Neuron (in vitro differentiated cells): ENCODE data around the gene ITPK1.

Experiments used
- H2AFZ ChIP-seq: one replicate; pipeline ENCODE4 v1.6.1; 2013; ENCODE audit warnings: low read depth, mild to moderate bottlenecking, inconsistent platforms, low read length, moderate library complexity
- H3K27me3 ChIP-seq: one replicate; pipeline ENCODE4 v1.6.1; 2013; ENCODE audit warnings: low read length; ENCODE audit not compliant: insufficient read depth
- H3K36me3 ChIP-seq: one replicate; pipeline ENCODE4 v1.6.1; 2013; ENCODE audit warnings: low read length; ENCODE audit not compliant: insufficient read depth
- H3K4me1 ChIP-seq: one replicate; pipeline ENCODE4 v1.6.1; 2013; ENCODE audit warnings: low read length; ENCODE audit not compliant: insufficient read depth
- H3K4me3 ChIP-seq: 2 replicates; pipeline ENCODE4 v1.5.1; 2013; ENCODE audit warnings: mild to moderate bottlenecking, low read length, moderate library complexity
- H3K9me3 ChIP-seq: one replicate; pipeline ENCODE4 v1.6.1; 2013; ENCODE audit warnings: low read length

Gene ITPK1

GRCh38 chr14:93023039-93023438 lies 92.7 kb downstream of the ITPK1 start:
- no peak overlapping the region for H3K4me3 ChIP-seq
- peaks cover 10% of the 10 kb centered on the region for H3K4me1 ChIP-seq
- no peaks in the 10 kb centered on the region for H3K36me3 ChIP-seq
- H3K9me3 ChIP-seq = no peaks in the 10 kb centered on the region
- no peaks in the 10 kb centered on the region for H3K27me3 ChIP-seq
- H2AFZ ChIP-seq = no peak overlapping the region

- no peak overlapping the region for H3K4me3 ChIP-seq
- H3K36me3 ChIP-seq = no peaks in the 10 kb centered on the region
- no peaks in the 10 kb centered on the region for H3K9me3 ChIP-seq
- no peaks in the 10 kb centered on the region for H3K27me3 ChIP-seq
- H2AFZ ChIP-seq = no peak overlapping the region
- H3K4me1 ChIP-seq = peaks cover 10% of the 10 kb centered on the region
Measured at GRCh38 chr14:93019970-93020369, 95.8 kb downstream of the ITPK1 start.

- H3K9me3 ChIP-seq = no peaks in the 10 kb centered on the region
- no peaks in the 10 kb centered on the region for H3K27me3 ChIP-seq
- no peak overlapping the region for H2AFZ ChIP-seq
- peaks cover 10% of the 10 kb centered on the region for H3K4me1 ChIP-seq
- no peak overlapping the region for H3K4me3 ChIP-seq
- H3K36me3 ChIP-seq = no peaks in the 10 kb centered on the region
Measured at GRCh38 chr14:93019367-93019843, 96.3 kb downstream of the ITPK1 start.

GRCh38 chr14:93018366-93018765 lies 97.4 kb downstream of the ITPK1 start:
- Histone ChIP-seq H3K27me3 (no peaks in the 10 kb centered on the region), H3K36me3 (no peaks in the 10 kb centered on the region), H3K4me3 (no peak overlapping the region), H3K4me1 (peaks cover 10% of the 10 kb centered on the region), H3K9me3 (no peaks in the 10 kb centered on the region), H2AFZ (no peak overlapping the region)

GRCh38 chr14:93017898-93018297 lies 97.8 kb downstream of the ITPK1 start:
- Histone ChIP-seq H3K4me1 (peaks cover 10% of the 10 kb centered on the region), H3K4me3 (no peak overlapping the region), H3K36me3 (no peaks in the 10 kb centered on the region), H3K9me3 (no peaks in the 10 kb centered on the region), H3K27me3 (no peaks in the 10 kb centered on the region), H2AFZ (no peak overlapping the region)

- Histone ChIP-seq H3K4me3 (no peak overlapping the region), H3K4me1 (peaks cover 10% of the 10 kb centered on the region), H3K36me3 (no peaks in the 10 kb centered on the region), H2AFZ (no peak overlapping the region), H3K9me3 (no peaks in the 10 kb centered on the region), H3K27me3 (no peaks in the 10 kb centered on the region)
Measured at GRCh38 chr14:93017301-93017797, 98.4 kb downstream of the ITPK1 start.

- Histone ChIP-seq H3K27me3 (no peaks in the 10 kb centered on the region), H3K9me3 (no peaks in the 10 kb centered on the region), H3K4me1 (peaks cover 10% of the 10 kb centered on the region)
Measured at GRCh38 chr14:93016275-93016845, 99.4 kb downstream of the ITPK1 start.

GRCh38 chr14:93015505-93015904 lies 100.2 kb downstream of the ITPK1 start:
- no peak overlapping the region for H2AFZ ChIP-seq
- H3K27me3 ChIP-seq = no peaks in the 10 kb centered on the region
- H3K36me3 ChIP-seq = no peaks in the 10 kb centered on the region
- H3K9me3 ChIP-seq = no peaks in the 10 kb centered on the region
- H3K4me1 ChIP-seq = peaks cover 10% of the 10 kb centered on the region
- H3K4me3 ChIP-seq = no peak overlapping the region

More at GRCh38 chr14:93016275-93016845, 99.4 kb downstream of the ITPK1 start:
- no peak overlapping the region for H2AFZ ChIP-seq
- H3K4me3 ChIP-seq = no peak overlapping the region
- no peaks in the 10 kb centered on the region for H3K36me3 ChIP-seq

GRCh38 chr14:93015064-93015463 lies 100.7 kb downstream of the ITPK1 start:
- Histone ChIP-seq H3K4me3 (no peak overlapping the region), H3K36me3 (no peaks in the 10 kb centered on the region), H2AFZ (no peak overlapping the region), H3K27me3 (no peaks in the 10 kb centered on the region), H3K9me3 (no peaks in the 10 kb centered on the region), H3K4me1 (peaks cover 5% of the 10 kb centered on the region)

- no peaks in the 10 kb centered on the region for H3K9me3 ChIP-seq
- H3K4me3 ChIP-seq = no peak overlapping the region
- H2AFZ ChIP-seq = no peak overlapping the region
- H3K4me1 ChIP-seq = no peaks in the 10 kb centered on the region
- no peaks in the 10 kb centered on the region for H3K27me3 ChIP-seq
- no peaks in the 10 kb centered on the region for H3K36me3 ChIP-seq
Measured at GRCh38 chr14:93014058-93015023, 101.4 kb downstream of the ITPK1 start.

- peaks cover 5% of the 10 kb centered on the region for H3K4me1 ChIP-seq
- H3K27me3 ChIP-seq = no peaks in the 10 kb centered on the region
- H2AFZ ChIP-seq = no peak overlapping the region
- no peak overlapping the region for H3K4me3 ChIP-seq
- no peaks in the 10 kb centered on the region for H3K9me3 ChIP-seq
- no peaks in the 10 kb centered on the region for H3K36me3 ChIP-seq
Measured at GRCh38 chr14:93012951-93013719, 102.6 kb downstream of the ITPK1 start.

GRCh38 chr14:93012506-93012905 lies 103.2 kb downstream of the ITPK1 start:
- H3K36me3 ChIP-seq = no peaks in the 10 kb centered on the region
- H3K4me3 ChIP-seq = no peak overlapping the region
- peaks cover 10% of the 10 kb centered on the region for H3K4me1 ChIP-seq
- no peaks in the 10 kb centered on the region for H3K27me3 ChIP-seq
- H3K9me3 ChIP-seq = no peaks in the 10 kb centered on the region
- H2AFZ ChIP-seq = no peak overlapping the region
